Gastrocnemius medialis (tissue), 4 donors: Measurements from ENCODE around the gene GCA.

Experiments
- POLR2A ChIP-seq, 2 donors: fragments of 450-650 bp; IDR thresholded peaks; one replicate each; pipeline ENCODE4 v1.6.1; 2017; ENCODE audit warnings: antibody characterized with exemption in 2 of 2, mild to moderate bottlenecking in 2 of 2, moderate library complexity in 2 of 2
- TF ChIP-seq, protein P1 (sequence below), 5 experiments: fragments of 450-650 bp in 3 of 5; fragments of 200-600 bp in 2 of 5; sonication (generic) in 2 of 5; IDR thresholded peaks in 4 of 5; conservative IDR thresholded peaks in 1 of 5; 1 replicate in 4 of 5; 2 replicates in 1 of 5; pipeline ENCODE4 v1.5.1; 2016 to 2019; ENCODE audit warnings: antibody characterized with exemption in 5 of 5, mild to moderate bottlenecking in 3 of 5, moderate library complexity in 3 of 5

DNA sequence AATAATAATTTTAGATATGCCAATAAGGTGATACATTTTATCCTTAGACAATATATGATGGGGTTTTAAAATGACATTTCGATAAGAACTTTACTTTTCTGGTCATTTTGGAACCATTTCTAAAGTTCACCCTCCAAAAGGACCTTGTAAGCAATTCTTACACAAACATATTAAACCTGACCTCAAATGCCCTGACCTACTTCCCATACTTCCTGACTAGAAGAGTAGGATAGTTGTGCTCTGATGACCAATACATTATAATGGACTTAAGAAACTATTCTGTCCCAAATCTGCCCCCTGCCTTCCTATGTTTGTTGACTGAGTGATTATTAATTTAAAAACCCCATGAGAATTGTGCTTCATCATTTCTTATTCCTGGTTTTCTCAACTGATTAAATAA is 24.6 kb downstream of the GCA start:
- TF ChIP-seq, protein P1, sequence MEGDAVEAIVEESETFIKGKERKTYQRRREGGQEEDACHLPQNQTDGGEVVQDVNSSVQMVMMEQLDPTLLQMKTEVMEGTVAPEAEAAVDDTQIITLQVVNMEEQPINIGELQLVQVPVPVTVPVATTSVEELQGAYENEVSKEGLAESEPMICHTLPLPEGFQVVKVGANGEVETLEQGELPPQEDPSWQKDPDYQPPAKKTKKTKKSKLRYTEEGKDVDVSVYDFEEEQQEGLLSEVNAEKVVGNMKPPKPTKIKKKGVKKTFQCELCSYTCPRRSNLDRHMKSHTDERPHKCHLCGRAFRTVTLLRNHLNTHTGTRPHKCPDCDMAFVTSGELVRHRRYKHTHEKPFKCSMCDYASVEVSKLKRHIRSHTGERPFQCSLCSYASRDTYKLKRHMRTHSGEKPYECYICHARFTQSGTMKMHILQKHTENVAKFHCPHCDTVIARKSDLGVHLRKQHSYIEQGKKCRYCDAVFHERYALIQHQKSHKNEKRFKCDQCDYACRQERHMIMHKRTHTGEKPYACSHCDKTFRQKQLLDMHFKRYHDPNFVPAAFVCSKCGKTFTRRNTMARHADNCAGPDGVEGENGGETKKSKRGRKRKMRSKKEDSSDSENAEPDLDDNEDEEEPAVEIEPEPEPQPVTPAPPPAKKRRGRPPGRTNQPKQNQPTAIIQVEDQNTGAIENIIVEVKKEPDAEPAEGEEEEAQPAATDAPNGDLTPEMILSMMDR (IDR thresholded peaks at IDR 0.05 in 4 of 5, conservative IDR thresholded peaks at IDR 0.05 in 1 of 5) = no peak
- TF ChIP-seq POLR2A (IDR thresholded peaks at IDR 0.05) = no peak
